ENCODE results near the gene WIPF3. TPM values are rescaled to one million over a fixed set of nuclear protein-coding genes. Genes with fewer than 3 reads are reported as not detected.

WIPF3 gene
- total and polyA plus RNA-seq, 12 donors, result 1.1 to 15.4 (median 6.9) TPM

DNA sequence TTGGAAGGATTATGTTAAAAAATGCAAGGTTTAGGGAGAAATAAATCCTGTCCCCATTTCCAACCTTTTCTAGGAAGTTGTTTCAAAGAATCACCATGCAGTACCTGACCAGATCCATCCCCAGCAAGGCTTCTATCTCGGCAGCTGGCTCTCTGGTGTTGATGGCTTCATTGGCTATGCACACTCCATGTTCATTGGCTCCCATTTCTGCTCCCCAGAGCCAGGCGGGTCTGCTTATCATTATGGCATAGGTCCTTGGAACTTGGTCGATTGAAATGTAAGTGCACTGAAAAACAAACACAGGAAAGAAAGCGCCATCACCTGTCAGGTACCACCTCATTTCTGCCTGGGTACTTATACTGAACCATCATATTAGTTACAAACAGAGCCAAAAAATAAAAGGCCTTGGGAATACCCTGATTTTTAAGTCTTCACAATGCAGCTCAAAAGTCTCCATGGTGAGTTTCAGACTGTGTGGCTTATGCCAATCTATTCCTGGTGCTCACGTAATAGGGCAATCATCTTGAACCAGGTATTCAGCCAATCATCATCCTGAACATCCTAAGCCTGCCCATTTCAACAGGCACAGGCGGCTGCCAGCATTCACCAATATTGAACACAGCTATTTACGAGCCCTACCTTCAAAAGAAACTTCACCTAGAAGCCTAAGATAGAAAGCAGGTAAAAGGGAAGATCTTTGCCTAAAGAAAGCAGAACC lies 148.9 kb downstream of the WIPF3 start:
- WGBS, 2 donors, result 74 to 80% methylated on average over 7 of the region's 7 CpGs
- Histone ChIP-seq H3K4me1 (peaks cover 0 to 31% (median 0%) of the 10 kb centered on the region in 9 donors), H3K4me3 (no peak overlapping the region), H3K27me3 (no peaks in the 10 kb centered on the region), H3K36me3 (peaks cover 0 to 28% (median 3%) of the 10 kb centered on the region in 9 donors), H3K27ac (peak overlapping the region in 3 of 10 donors; percentile 54 to 69 (median 69)), H3K9me3 (no peaks in the 10 kb centered on the region)
- DNase-seq, result no peak
- ATAC-seq, result peak; percentile 48 to 94 (median 85)
- intact Hi-C loops (cut with DNase I), result loop anchor here in 1 of 10 donors (5.0 kb wide), 1 partner anchor 607 kb away; no protein-coding TSS in a partner anchor
- no peak for TF ChIP-seq CTCF (IDR thresholded peaks at IDR 0.05)

DNA sequence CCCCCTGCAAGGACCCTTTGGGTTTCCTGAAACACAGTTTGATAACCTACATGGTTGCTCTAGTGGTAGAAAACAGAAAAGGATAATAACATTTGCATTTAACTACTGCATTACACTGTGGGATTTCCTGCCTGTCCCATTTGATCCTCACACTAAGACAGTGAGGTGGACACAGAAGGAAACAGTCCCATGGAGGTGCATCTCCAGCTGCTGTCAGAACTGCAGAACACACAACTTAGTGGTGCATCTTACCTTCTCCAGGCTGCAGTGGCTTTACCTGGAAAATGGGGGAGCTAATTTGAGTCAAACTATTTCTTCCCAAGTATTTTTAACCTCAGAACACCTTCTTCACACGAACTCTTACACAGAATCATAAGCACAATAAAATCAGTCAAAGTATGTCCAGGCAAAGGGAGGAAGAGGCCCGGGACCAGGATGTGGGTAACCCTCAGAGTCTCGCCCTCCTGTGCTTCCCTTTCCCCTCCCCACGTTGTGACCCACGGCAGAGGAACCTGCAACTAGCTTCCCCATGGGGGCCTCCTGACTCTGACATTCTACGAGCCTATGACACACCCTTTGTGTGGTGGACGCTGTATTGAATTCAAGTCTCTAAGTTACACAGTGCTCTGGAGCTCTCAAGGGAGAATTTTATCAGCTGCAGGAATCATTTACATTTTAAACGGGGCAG lies 149.6 kb downstream of the WIPF3 start:
- peak in 2 of 8 donors; percentile 36 to 40 for ATAC-seq

DNA sequence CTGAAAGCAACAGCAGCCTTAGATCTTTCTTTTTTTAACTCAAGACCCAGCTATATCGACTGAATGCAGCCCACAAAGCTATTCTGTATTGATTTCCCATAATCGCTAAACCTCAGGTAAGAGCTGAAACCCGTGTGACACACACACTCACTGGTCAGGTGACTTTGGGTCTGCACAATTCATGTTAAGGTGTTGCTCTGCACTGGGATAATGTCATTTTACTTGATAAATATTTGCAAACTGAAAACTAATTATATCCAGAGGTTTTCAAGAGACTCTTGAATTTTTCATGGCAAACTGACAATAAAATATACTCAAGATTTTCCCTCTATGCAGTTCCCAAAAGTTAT lies 150.2 kb downstream of the WIPF3 start:
- no peak for TF ChIP-seq CTCF (IDR thresholded peaks at IDR 0.05)
- Histone ChIP-seq H3K27ac (no peak overlapping the region), H3K4me3 (no peak overlapping the region), H3K9me3 (no peaks in the 10 kb centered on the region), H3K36me3 (peaks cover 0 to 17% (median 0%) of the 10 kb centered on the region in 9 donors), H3K27me3 (no peaks in the 10 kb centered on the region), H3K4me1 (peaks cover 0 to 31% (median 0%) of the 10 kb centered on the region in 9 donors)
- intact Hi-C loops (cut with DNase I), result loop anchor here in 2 of 10 donors (2.0 to 5.0 kb wide), 2 partner anchors 20 to 606 kb away; no protein-coding TSS in a partner anchor
- WGBS, 2 donors, result 71 to 80% methylated on average over 3 of the region's 3 CpGs
- ATAC-seq (no peak), DNase-seq (no peak)

More for the DNA sequence above, 149.6 kb downstream of the WIPF3 start:
- H3K36me3 ChIP-seq, result peaks cover 0 to 21% (median 2%) of the 10 kb centered on the region in 9 donors
- H3K4me1 ChIP-seq, result peaks cover 0 to 31% (median 0%) of the 10 kb centered on the region in 9 donors
- 59 to 67% methylated on average over 8 of the region's 8 CpGs for WGBS, 2 donors
- no peak overlapping the region for H3K4me3 ChIP-seq
- intact Hi-C loops (cut with DNase I), result loop anchor here in 2 of 10 donors (2.0 to 5.0 kb wide), 2 partner anchors 19 to 606 kb away; no protein-coding TSS in a partner anchor
- H3K27me3 ChIP-seq, result no peaks in the 10 kb centered on the region
- no peaks in the 10 kb centered on the region for H3K9me3 ChIP-seq
- peak overlapping the region in 3 of 10 donors; percentile 54 to 69 (median 69) for H3K27ac ChIP-seq
- DNase-seq, result no peak
- TF ChIP-seq CTCF (IDR thresholded peaks at IDR 0.05), result no peak

GRCh38 chr7:29957521-29958310 lies 151.4 kb downstream of the WIPF3 start:
- peaks cover 0 to 31% (median 0%) of the 10 kb centered on the region in 9 donors for H3K4me1 ChIP-seq
- no peak for DNase-seq
- no peaks in the 10 kb centered on the region for H3K27me3 ChIP-seq
- WGBS, 2 donors, result 81 to 82% methylated on average over 9 of the region's 9 CpGs
- TF ChIP-seq CTCF (IDR thresholded peaks at IDR 0.05), result no peak
- no peak overlapping the region for H3K4me3 ChIP-seq
- intact Hi-C loops (cut with DNase I), result loop anchor here in 2 of 10 donors (2.0 to 5.0 kb wide), 2 partner anchors 21 to 605 kb away; no protein-coding TSS in a partner anchor
- no peak overlapping the region for H3K27ac ChIP-seq
- peaks cover 0 to 5% (median 0%) of the 10 kb centered on the region in 9 donors for H3K36me3 ChIP-seq
- no peaks in the 10 kb centered on the region for H3K9me3 ChIP-seq
- ATAC-seq, result no peak

All from heart right ventricle (tissue), 16 donors.